ENCODE results near the gene DEFB125.

The DEFB125 gene

GRCh38 chr20:145877-146276 is 58.4 kb downstream of the DEFB125 start:
- no peak for DNase-seq (ENCODE audit: low read depth in 3 of 3)
